ENCODE measurements around the gene PRRX1. TPM values are rescaled to one million over a fixed set of nuclear protein-coding genes. Genes with fewer than 3 reads are reported as not detected.

The PRRX1 gene
- total and polyA plus RNA-seq, 8 donors: 0.84 to 79.6 (median 3.2) TPM

- TF ChIP-seq CTCF (IDR thresholded peaks at IDR 0.05): no peak
- Histone ChIP-seq H3K27me3 (no peaks in the 10 kb centered on the region), H3K9me3 (no peaks in the 10 kb centered on the region), H3K27ac (no peak overlapping the region), H3K4me3 (no peak overlapping the region), H3K36me3 (no peaks in the 10 kb centered on the region), H3K4me1 (no peaks in the 10 kb centered on the region)
- ATAC-seq: no peak
- no peak for DNase-seq
- intact Hi-C loops (cut with DNase I): no loop called here
Observed at GRCh38 chr1:170680428-170680827, 16.5 kb downstream of the PRRX1 start.

GRCh38 chr1:170682169-170682568 lies 18.2 kb downstream of the PRRX1 start:
- no peak for TF ChIP-seq CTCF (IDR thresholded peaks at IDR 0.05)
- Histone ChIP-seq H3K4me3 (no peak overlapping the region), H3K27ac (no peak overlapping the region), H3K27me3 (no peaks in the 10 kb centered on the region), H3K36me3 (no peaks in the 10 kb centered on the region), H3K9me3 (no peaks in the 10 kb centered on the region), H3K4me1 (no peaks in the 10 kb centered on the region)
- no peak for ATAC-seq
- intact Hi-C loops (cut with DNase I): no loop called here
- DNase-seq: no peak

GRCh38 chr1:170682809-170683208 lies 18.9 kb downstream of the PRRX1 start:
- no peak for TF ChIP-seq CTCF (IDR thresholded peaks at IDR 0.05)
- H3K4me3 ChIP-seq: no peak overlapping the region
- DNase-seq: no peak
- no peak overlapping the region for H3K27ac ChIP-seq
- no peaks in the 10 kb centered on the region for H3K4me1 ChIP-seq
- intact Hi-C loops (cut with DNase I): no loop called here
- H3K9me3 ChIP-seq: no peaks in the 10 kb centered on the region
- no peaks in the 10 kb centered on the region for H3K27me3 ChIP-seq
- no peaks in the 10 kb centered on the region for H3K36me3 ChIP-seq
- no peak for ATAC-seq

GRCh38 chr1:170685166-170685565 lies 21.2 kb downstream of the PRRX1 start:
- H3K4me1 ChIP-seq: no peaks in the 10 kb centered on the region
- no peaks in the 10 kb centered on the region for H3K36me3 ChIP-seq
- no peak for TF ChIP-seq CTCF (IDR thresholded peaks at IDR 0.05)
- no peak overlapping the region for H3K27ac ChIP-seq
- intact Hi-C loops (cut with DNase I): no loop called here
- DNase-seq (no peak), ATAC-seq (no peak)
- no peaks in the 10 kb centered on the region for H3K9me3 ChIP-seq
- no peak overlapping the region for H3K4me3 ChIP-seq
- H3K27me3 ChIP-seq: no peaks in the 10 kb centered on the region

GRCh38 chr1:170686291-170686690 lies 22.4 kb downstream of the PRRX1 start:
- no peak for TF ChIP-seq CTCF (IDR thresholded peaks at IDR 0.05)

More at GRCh38 chr1:170686291-170686690, 22.4 kb downstream of the PRRX1 start:
- Histone ChIP-seq H3K4me3 (no peak overlapping the region), H3K36me3 (no peaks in the 10 kb centered on the region), H3K4me1 (no peaks in the 10 kb centered on the region), H3K9me3 (no peaks in the 10 kb centered on the region), H3K27me3 (no peaks in the 10 kb centered on the region), H3K27ac (no peak overlapping the region)
- ATAC-seq: no peak
- intact Hi-C loops (cut with DNase I): no loop called here
- no peak for DNase-seq

All from left lung (tissue), 10 donors.